HG03097 (cell line): ENCODE results near the gene ABCC8.

Experiments
- ATAC-seq: cut with Tn5 transposase; IDR thresholded peaks from one replicate; pipeline ENCODE4 v1.9.1; 2021; ENCODE audit not compliant: unreplicated experiment, low FRiP score

Gene ABCC8

DNA sequence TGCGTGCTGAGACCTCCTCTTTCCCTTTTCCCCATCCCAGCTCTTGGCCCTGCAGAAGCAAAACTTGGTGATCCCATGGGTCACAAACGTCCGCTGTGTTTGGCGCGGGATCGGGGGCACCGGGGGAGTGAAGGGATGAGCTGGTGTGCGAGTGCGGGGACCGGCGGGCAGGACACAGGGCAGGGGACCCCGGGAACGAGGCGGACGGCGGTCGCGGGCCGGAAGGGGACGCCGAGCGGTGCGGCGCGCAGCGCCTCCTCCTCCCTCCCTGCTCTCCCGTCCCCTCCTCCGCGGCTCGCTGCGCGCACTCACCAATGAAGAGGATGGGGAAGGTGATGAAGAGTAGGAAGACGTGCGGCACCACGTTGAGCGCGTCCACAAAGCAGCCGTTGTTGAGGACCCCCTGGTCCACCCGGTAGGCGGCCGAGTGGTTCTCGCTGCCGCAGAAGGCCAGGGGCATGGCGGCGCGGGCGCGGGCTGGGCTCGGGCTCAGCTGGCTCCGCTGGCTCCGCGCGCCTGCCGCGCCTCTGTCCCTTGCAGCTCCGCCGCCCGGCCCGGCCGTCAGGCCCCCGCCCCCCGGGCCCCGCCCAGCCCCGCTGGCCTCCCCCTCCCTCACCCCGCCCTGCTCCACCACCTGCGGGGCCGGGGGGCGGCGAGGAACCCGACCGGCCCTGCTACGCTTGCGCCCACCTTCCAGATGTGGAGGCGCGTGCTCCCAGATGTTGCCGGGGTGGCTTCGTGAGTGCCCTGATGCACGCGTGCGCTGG is at the start of gene ABCC8:
Gene ABCC8, minus strand, starts transcription at position 529 of the 767 bp plus-strand sequence. Its CDS starts 69 bp downstream, at position 460.
- ATAC-seq: no peak

DNA sequence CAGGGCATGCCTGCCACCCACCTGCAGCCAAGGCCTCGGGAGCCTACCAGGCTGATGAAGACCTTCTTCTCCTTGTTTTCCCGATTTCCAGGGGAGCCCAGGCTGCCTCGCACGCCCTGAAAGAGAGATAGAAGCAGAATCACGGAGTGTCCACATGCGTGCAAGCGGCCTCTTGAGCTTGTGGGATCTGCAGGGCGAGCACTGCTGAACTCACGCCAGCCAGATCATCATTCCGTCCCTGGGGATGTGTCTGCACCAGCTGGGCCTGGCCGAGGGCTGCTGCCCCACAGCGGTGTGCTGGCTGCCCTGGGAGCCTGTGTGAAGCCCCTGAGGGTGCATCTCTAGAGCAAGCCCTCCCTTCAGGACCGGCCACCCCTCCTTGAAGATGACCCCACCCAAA is 49.7 kb upstream of the ABCC8 start:
- no peak for ATAC-seq

DNA sequence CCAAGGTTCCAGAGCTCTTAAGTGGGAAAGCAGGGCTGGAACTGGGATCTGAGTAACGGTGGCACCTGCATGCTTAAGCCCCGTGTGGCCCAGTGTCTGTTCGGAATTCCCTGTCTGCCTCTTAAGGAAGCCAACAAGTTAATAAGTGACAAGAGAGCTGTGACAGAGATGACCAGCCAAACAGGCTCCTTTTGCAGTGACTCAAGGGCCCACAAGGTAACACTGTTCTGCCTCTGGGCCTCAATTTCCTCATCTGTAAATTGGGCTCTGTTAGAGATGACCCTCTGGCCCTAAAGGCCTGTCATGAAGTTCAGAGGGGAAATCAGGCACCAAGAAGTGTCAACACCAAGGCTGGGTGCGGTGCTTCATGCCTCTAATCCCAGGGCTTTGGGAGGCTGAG is 48.9 kb upstream of the ABCC8 start:
- ATAC-seq: no peak

DNA sequence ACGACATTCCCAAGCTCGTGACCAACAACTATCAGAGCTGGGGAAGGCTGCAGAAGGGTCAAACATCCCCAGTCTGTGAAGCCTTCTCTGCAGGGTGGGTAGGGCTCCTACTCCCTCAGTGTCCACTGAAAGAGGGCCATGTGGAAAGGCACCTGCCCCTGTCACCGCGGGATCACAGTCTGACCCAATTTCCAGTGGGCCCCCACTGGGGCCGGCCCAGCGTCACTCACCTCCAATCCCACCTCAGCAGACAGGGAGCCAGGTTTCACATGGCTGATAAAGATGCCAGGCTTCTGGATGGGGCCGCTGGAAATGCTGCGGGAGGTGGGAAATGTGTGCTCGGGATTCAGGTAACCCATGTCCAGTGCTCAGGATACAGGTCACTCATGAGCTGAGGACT is 47.6 kb upstream of the ABCC8 start:
- no peak for ATAC-seq

DNA sequence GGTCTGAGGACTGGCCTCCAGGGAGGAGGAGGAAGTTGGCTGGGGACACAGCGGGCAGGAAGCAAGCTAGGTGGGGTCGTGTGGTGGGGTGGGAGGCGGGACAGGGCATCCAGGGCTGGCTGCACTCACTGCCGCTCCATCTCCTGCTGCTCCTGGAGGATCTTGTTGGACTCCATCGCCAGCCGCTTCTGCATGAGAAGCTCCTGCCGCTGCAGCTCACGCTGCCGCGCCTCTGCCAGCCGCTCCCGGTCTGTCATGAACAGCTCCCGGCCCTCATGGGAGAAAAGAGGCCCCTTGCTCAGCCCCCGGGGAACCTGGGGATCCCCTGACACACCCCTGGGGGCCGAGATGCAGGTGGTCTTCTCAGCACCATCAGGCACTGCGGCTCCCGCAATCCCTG is 46.0 kb upstream of the ABCC8 start:
- no peak for ATAC-seq

DNA sequence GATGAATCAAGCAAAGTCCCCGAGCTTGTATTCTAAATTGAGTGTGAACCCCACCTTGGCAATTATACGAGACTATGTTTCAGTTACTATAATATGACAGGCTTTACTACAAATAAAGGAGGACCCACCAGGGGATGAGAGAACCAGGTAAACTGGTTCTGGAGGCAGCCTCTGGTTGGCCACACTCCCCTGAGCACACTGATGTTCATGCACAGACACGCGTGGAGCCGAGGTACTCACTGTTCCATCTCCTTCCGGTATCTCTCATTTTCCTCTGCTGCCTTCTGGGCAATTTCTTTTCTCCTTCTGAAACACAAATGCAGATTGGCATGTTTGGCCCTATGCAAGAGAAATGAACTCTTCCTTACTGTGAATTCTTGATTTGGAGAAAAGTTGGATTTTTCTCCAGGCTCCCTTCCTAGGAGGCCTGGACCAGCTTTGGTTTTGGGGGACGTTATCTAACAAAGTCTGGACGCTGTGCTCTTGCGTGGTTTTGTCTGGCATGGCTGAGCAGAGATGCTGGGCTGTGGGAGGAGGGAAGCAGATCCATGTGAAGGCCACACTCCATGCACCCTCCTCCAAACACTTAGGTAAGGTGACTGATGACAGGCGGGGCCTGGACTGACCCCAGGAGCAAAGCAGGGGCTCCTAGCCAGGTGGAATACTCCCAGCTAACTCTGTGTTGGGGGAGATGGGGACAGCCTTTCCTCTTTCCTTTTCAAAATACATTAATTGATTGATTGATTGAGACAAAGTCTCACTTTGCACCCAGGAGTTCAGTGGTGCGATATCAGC is 44.7 kb upstream of the ABCC8 start:
- no peak for ATAC-seq

DNA sequence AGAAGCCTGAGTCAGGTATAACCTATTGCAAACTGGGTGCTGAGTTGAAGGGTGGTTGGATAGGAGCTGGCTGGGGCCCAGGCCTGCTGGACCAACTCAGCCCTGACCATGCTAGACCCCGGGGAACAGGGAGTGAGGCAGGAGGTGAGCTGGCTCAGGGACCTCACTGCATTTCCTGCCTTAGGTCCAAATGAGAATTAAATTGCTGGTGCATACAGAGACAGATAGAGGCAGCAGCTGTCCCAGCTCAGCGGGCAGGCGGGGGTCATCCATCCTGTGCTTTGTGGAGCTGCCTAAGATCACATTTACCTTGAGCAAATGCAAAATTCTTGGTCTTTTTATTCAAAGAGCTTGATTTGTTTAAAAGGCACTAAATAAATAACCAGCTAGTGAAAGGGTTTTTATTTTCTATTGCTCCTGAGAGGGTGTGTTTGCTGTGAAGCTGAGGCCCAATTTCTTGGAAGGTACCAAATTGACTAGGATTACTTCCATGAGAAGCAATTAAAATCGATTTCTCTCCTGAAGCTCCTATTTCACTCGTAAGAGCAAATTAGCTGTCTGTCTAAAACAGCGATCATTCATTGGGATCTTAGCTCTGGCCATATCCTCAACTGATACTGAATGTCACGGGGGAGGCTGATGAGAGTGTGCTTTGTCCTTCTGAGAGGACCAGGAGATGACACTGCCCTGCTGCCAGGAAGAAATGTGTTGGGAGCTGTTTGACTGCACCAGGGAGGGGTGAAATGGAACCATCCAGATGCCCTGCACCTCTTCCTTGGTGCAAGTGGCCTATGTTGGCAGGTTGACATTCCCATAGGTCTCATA is 42.6 kb upstream of the ABCC8 start:
- ATAC-seq: no peak

DNA sequence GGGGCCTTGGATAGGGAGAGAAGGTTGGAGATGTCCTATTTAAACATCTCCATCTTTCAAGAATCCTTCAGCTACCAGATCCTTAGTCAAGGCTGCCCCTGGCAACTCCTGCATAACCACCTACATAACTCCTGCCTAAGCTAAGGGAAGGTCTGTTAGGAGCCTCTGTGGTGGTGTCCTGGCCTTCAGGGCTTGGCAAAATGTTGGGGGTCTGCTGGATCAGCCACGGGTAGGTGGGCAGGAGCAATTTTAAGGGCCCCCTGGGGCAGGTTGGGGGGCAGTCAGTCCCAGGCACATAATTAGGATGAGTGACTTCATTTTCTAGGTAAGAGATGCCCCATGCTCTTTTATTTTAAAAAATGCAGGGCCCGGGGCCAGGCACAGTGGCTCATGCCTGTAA is 41.7 kb upstream of the ABCC8 start:
- no peak for ATAC-seq

DNA sequence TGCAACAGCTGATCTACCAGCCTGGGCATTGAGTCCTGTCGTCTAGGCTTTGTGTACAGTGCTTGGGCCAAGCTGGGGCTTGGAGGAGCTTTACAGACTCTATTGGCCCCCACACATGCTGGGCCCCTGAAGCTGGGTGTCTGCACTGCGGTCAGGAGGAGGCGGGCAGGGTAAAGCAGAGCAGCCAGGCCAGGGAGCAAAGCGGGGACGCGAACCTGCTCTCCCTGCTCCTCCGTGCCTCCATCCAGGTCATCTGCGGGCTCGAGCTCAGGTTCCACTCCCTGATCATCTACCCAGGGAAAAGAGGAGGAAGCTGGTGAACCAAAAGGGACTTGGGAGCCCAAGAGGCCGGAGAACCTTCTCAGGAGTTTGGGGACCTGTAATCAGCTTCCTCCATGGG is 40.5 kb upstream of the ABCC8 start:
- no peak for ATAC-seq

DNA sequence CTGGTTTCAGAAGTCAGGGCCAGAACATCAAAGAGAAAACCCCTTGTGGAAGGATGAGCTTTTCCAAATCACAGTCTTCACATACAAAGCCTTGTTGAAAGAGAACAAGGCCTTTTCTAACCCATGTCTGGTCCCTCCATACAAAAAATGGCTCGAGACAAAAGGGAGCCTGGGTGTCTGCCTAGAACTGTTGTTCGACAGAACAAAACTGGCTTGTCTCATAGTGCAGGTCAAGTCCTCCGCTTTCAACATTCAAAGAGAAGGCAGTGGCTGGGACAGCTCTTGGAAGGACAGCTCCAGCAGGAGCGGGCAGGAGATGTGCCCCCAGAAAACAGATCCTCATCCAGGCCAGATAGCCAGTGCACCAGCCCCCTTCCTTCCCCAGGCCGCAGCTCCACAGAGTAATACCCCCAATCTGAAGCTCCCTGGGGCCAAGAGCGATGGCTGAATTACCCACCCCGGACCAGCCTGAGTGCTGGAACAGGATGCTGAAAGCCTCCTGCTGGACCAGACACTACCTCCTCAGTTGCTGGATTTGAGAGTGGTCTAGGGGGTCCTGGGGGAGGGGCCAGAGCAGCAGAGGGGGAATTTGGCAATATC is 40.0 kb upstream of the ABCC8 start:
- ATAC-seq: no peak

DNA sequence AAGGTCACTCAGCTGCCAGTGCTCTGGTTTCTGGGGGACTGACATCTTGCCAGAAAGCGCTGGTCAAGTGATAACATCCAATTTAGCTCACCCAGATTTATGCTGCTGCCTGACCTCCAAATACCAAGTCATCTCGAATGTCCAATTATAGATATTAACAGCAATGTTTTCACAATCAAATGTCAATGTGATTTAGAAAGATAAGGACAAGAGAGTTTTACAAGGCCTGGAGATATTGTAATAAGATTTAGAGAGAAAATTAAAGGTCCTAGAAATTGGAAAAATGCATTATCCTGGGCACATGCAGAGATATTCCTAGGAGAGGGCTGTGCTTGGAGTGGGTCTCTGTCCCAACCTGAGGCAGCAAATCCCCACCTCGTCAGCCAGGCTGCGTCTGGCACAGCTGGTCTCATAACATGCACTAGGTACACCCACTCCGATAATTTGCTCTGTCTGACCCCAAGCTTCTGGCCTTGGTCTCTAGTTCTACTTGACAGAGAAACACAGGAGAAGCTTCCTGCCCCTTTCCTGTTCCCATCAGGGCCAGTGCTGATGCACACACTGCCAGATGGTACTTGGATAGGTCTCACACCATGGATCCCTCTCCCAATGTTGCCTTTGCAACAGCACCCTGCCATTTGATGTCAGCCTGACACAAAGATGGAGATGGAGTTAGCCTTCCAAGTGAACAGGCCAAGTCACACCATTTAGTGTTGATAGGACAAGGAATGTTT is 39.0 kb upstream of the ABCC8 start:
- ATAC-seq: no peak

DNA sequence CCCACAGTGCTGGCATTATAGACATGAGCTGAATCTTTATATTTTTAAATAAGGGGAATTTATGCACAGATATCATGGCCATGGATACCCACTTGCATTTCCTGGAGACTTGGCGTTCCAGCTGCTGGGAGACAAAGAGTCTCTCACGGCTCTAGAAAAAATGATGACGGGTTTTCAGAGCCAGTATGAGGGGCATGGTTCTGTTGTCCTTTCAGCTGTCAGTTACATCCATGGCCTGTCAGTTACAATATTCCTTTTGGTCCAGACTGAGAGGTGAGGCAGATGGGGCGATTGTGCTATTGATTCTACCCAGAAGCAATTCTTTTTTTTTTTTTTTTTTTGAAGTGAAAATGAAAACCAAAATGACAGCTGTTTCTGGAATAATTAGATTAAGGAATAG is 37.8 kb upstream of the ABCC8 start:
- no peak for ATAC-seq

DNA sequence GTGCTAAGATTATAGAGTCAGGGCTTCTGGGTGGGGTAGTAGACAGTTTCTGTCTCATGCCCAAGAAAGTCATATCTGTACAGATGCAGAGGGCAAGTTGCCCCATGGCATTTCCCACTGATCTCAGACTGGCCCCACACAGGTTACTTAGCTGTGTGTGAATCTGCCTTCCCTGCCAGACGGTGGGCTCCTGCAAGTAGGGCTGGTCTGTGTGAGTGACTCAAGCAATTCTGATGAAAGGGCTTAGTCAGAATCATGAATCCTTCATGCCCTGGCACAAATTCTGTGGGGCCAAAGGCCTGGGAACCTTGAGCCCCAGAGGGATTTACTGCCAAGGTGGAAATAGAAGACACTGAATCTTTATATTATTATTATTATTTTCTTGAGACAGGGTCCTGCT is 37.2 kb upstream of the ABCC8 start:
- ATAC-seq: no peak

DNA sequence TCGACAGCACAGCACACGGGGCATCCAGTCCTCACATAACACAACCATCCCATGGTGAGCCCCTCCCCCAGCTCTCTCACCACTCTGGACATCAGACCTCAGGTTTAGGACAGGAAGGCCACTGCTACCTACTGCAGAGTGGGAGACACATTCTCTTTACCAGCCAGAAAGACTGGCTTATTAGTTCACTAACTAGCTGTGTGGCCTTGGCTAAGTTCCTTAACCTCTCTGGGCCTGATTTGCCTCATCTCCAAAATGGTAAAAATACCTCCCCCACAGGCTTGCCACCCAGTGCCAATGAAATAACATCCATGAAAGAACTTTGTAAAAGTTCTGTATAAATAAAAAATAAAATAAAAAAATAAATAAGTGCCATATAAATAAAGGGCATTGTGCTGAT is 35.5 kb upstream of the ABCC8 start:
- ATAC-seq: no peak

DNA sequence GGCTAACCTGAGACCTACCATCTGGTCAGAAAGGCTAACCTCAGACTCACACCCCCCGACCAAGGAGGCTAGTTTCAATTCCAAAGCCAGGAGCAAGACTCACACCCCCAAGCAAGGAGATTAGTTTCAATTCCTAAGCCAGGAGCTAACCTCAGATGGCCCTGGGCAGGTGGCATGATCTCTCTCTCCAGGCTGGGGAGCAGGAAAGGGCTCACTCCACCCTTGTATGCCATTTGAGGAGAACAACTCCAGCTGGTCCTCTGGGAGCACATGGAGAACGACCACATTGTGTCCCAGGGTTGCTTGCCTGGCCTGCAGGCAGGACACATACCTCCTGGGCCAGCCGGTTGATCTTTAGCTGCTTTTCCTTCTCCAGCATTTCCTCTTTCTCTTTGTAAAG is 34.9 kb upstream of the ABCC8 start:
- ATAC-seq: no peak

DNA sequence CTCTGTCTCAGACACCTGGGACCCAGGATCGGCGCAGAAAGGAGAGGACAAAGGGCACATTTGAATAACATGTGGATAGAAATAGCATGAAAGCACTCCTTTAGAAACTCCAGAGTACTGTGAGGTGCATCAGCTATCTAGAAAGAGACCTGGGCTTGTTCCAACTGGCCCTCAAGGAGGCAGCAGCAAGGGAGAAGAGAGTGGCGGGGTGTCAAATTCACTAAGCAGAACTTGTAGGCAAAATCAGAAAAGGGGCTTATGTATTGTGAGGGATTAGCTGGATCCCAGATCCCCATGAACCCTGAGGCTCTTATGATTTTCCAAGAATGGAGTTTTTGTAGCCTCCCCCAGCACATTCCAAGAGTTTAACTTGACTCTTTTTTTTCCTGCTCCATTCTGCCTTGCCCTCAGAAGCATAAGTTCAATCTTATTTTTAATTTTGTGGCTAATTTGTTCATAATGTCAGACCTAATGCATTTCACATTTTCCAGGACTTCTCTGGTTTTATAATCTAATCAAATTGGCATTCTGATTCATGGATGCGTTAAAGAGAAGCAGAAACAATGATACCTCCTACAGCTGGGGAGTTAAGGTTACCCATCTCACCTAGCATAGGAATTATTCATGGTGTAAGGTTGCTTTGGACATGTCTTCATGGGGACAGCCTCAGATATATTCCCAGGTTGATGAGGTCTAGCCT is 34.0 kb upstream of the ABCC8 start:
- no peak for ATAC-seq

DNA sequence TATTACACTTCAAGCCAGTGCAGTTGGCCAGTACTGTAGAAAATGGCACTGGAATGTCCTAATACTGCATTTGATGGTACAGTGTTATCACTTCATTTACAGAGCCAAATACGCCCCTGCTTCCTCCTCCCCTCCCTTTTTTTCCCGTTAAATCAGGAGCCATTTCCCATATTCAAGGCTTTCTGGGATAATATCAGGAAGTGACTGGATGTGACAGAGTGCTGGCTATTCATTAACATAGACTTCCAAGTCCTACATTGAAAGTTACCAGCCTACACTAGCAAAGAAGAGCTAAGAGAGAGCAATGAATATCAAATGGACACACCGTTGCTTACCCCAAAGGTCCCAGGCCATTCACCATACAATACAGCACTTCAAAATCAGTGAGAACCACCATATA is 32.1 kb upstream of the ABCC8 start:
- no peak for ATAC-seq

DNA sequence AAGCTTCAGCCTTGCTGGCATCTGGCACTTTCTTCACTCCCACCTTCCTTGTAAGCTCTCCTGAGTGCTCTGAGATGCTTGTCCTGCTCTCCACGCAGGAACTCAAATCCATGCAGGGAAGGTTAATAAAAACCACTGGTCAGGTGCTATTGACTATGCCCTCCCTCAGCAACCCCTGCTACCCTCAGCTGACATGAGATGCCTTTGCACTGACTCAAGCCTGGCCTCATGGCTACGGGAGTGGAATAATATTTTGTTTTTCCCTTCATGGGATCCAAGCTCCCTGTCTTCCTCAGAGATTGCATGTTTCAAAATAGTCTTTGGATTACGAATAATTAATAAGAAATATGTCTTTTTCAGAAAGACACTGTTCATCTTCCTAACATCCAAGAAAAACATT is 31.7 kb upstream of the ABCC8 start:
- ATAC-seq: no peak

DNA sequence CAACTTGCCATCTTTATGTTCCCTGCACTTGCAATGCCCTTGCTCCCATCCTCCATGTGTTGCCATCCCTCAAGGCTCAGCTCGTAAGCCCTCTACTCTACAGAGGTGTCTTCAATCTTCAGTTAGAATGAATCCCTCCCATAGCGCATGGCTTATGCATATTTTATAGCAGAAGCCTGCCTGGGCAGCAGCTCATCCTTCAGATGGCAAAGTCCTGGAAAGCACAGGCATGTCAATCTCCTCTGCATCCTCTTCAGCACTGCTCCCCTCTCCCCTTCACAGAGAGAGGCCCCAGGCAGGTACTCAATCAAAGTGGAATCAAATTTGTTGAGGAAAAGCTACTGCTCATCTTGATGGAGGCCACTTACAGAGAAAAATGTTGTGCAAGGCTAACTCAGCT is 31.1 kb upstream of the ABCC8 start:
- ATAC-seq: no peak

DNA sequence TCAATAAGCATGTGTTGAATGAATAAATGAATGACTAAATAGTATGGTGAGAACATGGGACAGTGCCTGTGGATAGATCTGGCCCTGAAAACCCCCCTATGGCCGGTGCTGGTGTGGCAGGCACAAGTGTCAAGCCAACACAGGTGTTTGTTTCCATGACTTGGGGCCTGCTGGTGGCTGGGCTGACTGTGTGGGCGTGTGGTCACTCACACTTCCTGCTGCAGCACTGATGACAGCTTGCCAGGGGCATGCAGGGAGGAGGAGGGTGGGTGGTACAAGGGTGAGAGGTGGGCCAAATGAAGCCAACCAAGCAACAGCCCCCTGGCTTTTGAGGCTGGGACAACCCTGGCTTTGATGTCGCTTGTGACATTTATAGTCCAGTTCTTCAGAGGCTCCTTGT is 30.3 kb upstream of the ABCC8 start:
- ATAC-seq: no peak
